IMR-90 (cell line): ENCODE results near the gene COPS4. TPM values are rescaled to one million over a fixed set of nuclear protein-coding genes. Genes with fewer than 3 reads are reported as not detected.
A peak's percentile ranks its signal among the peaks of the same experiment; 100 is the strongest.

ENCODE experiments used
- ATAC-seq: fragments of 200-7000 bp; cut with Tn5 transposase; 2 replicates; pipeline ENCODE4 v1.9.1; 2020; ENCODE audit warnings: low read depth, mild to moderate bottlenecking, moderate library complexity
- BruUV-seq: library from RNA; stranded (reverse); fragments of 400-500 nt; replicated peaks from 2 replicates; lab custom pipeline; 2021; lab: Mats Ljungman, UMichigan
- CTCF ChIA-PET: fragments of 300-600 bp; formaldehyde crosslinking; extraction: SDS; loops from one replicate; lab custom pipeline; 2021; ENCODE audit warnings: antibody characterized with exemption; lab: Yijun Ruan, JAX
- POLR2A ChIA-PET: fragments of 300-600 bp; sonication (Branson Sonifier 250); formaldehyde crosslinking; loops from one replicate; lab custom pipeline; 2022; ENCODE audit warnings: antibody characterized with exemption; ENCODE audit not compliant: unreplicated experiment; lab: Charles Lee
- DNase-seq: peaks from one replicate; pipeline ENCODE4 v3.0.0; 2013
- H2AFZ ChIP-seq: replicated peaks from 2 replicates; pipeline ENCODE3; 2013; ENCODE audit warnings: low read length, mild to moderate bottlenecking; ENCODE audit not compliant: poor library complexity
- H2AK5ac ChIP-seq: 2 replicates; pipeline ENCODE4 v1.6.1; 2013; ENCODE audit warnings: low read depth, low read length, inconsistent platforms
- H2AK9ac ChIP-seq: replicated peaks from 2 replicates; pipeline ENCODE3; 2013; ENCODE audit warnings: mild to moderate bottlenecking, low read depth, low read length, moderate library complexity; ENCODE audit not compliant: poor library complexity
- H2BK120ac ChIP-seq: 2 replicates; pipeline ENCODE4 v1.6.1; 2013; ENCODE audit warnings: low read depth, low read length, inconsistent platforms
- H2BK15ac ChIP-seq: 3 replicates; pipeline ENCODE4 v1.6.1; 2013; ENCODE audit warnings: low read depth, low read length, inconsistent platforms
- H2BK20ac ChIP-seq: 2 replicates; pipeline ENCODE4 v1.6.1; 2013; ENCODE audit warnings: low read depth, mild to moderate bottlenecking, inconsistent platforms, low read length, moderate library complexity
- H2BK5ac ChIP-seq: 2 replicates; pipeline ENCODE4 v1.6.1; 2013; ENCODE audit warnings: mild to moderate bottlenecking, low read depth, low read length, inconsistent platforms; ENCODE audit not compliant: poor library complexity, severe bottlenecking
- H3K14ac ChIP-seq: replicated peaks from 2 replicates; pipeline ENCODE4 v1.6.1; 2013; ENCODE audit warnings: low read depth, low read length, inconsistent platforms
- H3K18ac ChIP-seq: 2 replicates; pipeline ENCODE4 v1.6.1; 2013; ENCODE audit warnings: low read depth, low read length, control low read depth
- H3K23ac ChIP-seq: 2 replicates; pipeline ENCODE4 v1.6.1; 2013; ENCODE audit warnings: low read depth, low read length, inconsistent platforms
- H3K27ac ChIP-seq: 2 replicates; pipeline ENCODE4 v1.5.1; 2013; ENCODE audit warnings: mild to moderate bottlenecking, control low read depth, low read length; ENCODE audit not compliant: insufficient read depth
- H3K27me3 ChIP-seq: 2 replicates; pipeline ENCODE4 v1.6.1; 2013; ENCODE audit warnings: low read length; ENCODE audit not compliant: control insufficient read depth, insufficient read depth
- H3K36me3 ChIP-seq: 2 replicates; pipeline ENCODE4 v1.6.1; 2013; ENCODE audit warnings: low read length, mixed read lengths; ENCODE audit not compliant: control insufficient read depth, insufficient read depth
- H3K4ac ChIP-seq: 2 replicates; pipeline ENCODE4 v1.6.1; 2013; ENCODE audit warnings: low read depth, low read length, inconsistent platforms
- H3K4me1 ChIP-seq: 2 replicates; pipeline ENCODE4 v1.6.1; 2013; ENCODE audit warnings: low read length, mixed read lengths; ENCODE audit not compliant: control insufficient read depth, insufficient read depth
- H3K4me2 ChIP-seq: 2 replicates; pipeline ENCODE4 v1.6.1; 2013; ENCODE audit warnings: low read depth, mild to moderate bottlenecking, control low read depth, low read length, moderate library complexity
- H3K4me3 ChIP-seq: 2 replicates; pipeline ENCODE4 v1.5.1; 2013; ENCODE audit warnings: low read depth, mild to moderate bottlenecking, control low read depth, low read length, moderate library complexity; ENCODE audit not compliant: insufficient read depth
- H3K56ac ChIP-seq: 2 replicates; pipeline ENCODE4 v1.6.1; 2013; ENCODE audit warnings: low read length, inconsistent platforms; ENCODE audit not compliant: insufficient read depth; ENCODE audit errors: extremely low read depth
- H3K79me1 ChIP-seq, 2 experiments: 2 replicates each; pipeline ENCODE4 v1.6.1; 2013; ENCODE audit warnings: low read length in 2 of 2, inconsistent platforms in 1 of 2, low read depth in 1 of 2
- H3K9ac ChIP-seq: 2 replicates; pipeline ENCODE4 v1.6.1; 2013; ENCODE audit warnings: low read depth, low read length, control low read depth
- H3K9me1 ChIP-seq: 2 replicates; pipeline ENCODE4 v1.6.1; 2013; ENCODE audit warnings: low read length, inconsistent platforms; ENCODE audit not compliant: insufficient read depth
- H3K9me3 ChIP-seq: 2 replicates; pipeline ENCODE4 v1.6.1; 2013; ENCODE audit warnings: low read length; ENCODE audit not compliant: control insufficient read depth, insufficient read depth
- H4K20me1 ChIP-seq: 2 replicates; pipeline ENCODE4 v1.6.1; 2013; ENCODE audit warnings: low read length, inconsistent platforms; ENCODE audit not compliant: insufficient read depth
- H4K5ac ChIP-seq: 2 replicates; pipeline ENCODE4 v1.6.1; 2013; ENCODE audit warnings: mild to moderate bottlenecking, low read depth, low read length, control low read depth
- H4K8ac ChIP-seq, 2 experiments: 2 replicates each; pipeline ENCODE4 v1.6.1; 2013; ENCODE audit warnings: low read depth in 2 of 2, low read length in 2 of 2, control low read depth in 1 of 2, inconsistent platforms in 1 of 2
- H4K91ac ChIP-seq: 2 replicates; pipeline ENCODE4 v1.6.1; 2013; ENCODE audit warnings: low read depth, low read length, inconsistent platforms; ENCODE audit not compliant: insufficient read depth
- MAZ ChIP-seq: IDR thresholded peaks from 2 replicates; pipeline ENCODE4 v1.6.1; 2012; ENCODE audit warnings: low read depth, mild to moderate bottlenecking, low read length, improper control_type of control experiment, moderate library complexity, borderline replicate concordance
- MXI1 ChIP-seq: IDR thresholded peaks from 2 replicates; pipeline ENCODE4 v1.6.1; 2012; ENCODE audit warnings: low read depth, mild to moderate bottlenecking, low read length, moderate library complexity, borderline replicate concordance
- RCOR1 ChIP-seq: IDR thresholded peaks from 2 replicates; pipeline ENCODE4 v1.6.1; 2012; ENCODE audit warnings: mild to moderate bottlenecking, low read length, improper control_type of control experiment; ENCODE audit not compliant: insufficient replicate concordance
- RFX5 ChIP-seq: IDR thresholded peaks from 2 replicates; pipeline ENCODE4 v1.8.0; 2012; ENCODE audit warnings: low read depth, mild to moderate bottlenecking, low read length, moderate library complexity
- WGBS, 2 experiments: methylation state at CpG; one replicate each; pipeline versions ENCODE4 v1.1.5 to v1.1.7; 2013; ENCODE audit warnings: missing lambda C conversion rate in 2 of 2; ENCODE audit not compliant: insufficient read length in 1 of 2; ENCODE audit errors: extremely low coverage in 2 of 2; 5-methylcytosine and 5-hydroxymethylcytosine counted together
- dilution Hi-C: fragments of 300-500 bp; cut with HindIII; formaldehyde crosslinking; loops from one replicate; pipeline ENCODE4 v1.14.3; 2018; ENCODE audit warnings: low sequenced_read_pairs; ENCODE audit not compliant: unreplicated experiment
- in situ Hi-C: fragments of 300-500 bp; cut with MboI; formaldehyde crosslinking; loops from 3 replicates; pipeline ENCODE4 v1.14.3; 2019; ENCODE audit warnings: low sequenced_read_pairs, inconsistent platforms, mixed read lengths
- intact Hi-C: fragments of 100-400 bp; cut with micrococcal nuclease; formaldehyde crosslinking; loops from 2 replicates; pipeline ENCODE4 v1.10.0; 2022
- polyA plus RNA-seq, 3 experiments: library from polyadenylated mRNA; depleted of rRNA; stranded (reverse); fragments of >200 nt; gene quantifications; 2 replicates each; pipeline ENCODE4 v1.2.3, GENCODE V29; 2012; ENCODE audit warnings: low replicate concordance in 1 of 3
- total RNA-seq: library from RNA; depleted of rRNA; stranded (reverse); fragments of >200 nt; gene quantifications from 2 replicates; pipeline ENCODE4 v1.2.3, GENCODE V29; 2012
- TF ChIP-seq, protein P1 (sequence below): fragments of 150-350 bp; IDR thresholded peaks from 2 replicates; pipeline ENCODE4 v1.6.1; 2017; ENCODE audit warnings: mild to moderate bottlenecking, antibody characterized with exemption, low read length, low read depth

COPS4 gene
- total and polyA plus RNA-seq, 2 of the 4 experiments (the other 2 are of a cell fraction): 40.1 to 115 TPM

DNA sequence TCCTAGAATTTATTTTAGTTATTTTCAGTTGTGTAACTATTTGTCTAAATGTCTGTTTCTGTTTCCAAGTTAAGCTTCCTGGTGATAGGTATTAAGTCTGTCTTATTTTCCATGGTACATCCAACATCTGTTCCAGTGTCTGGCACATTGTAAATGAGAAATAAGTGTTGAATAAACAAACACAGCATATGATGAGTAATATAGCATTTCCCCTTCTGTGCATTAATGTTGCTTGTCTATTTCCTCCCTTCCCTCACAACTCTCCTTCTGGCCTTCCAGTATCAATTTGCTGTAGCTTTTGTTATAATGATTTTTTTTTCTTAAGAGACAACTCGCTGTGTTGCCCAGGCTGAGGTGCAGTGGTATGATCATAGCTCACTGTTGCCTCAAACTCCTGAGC lies 36.1 kb downstream of the COPS4 start:
- peak overlapping the region; percentile 41; the same call in 1 of the 2 replicates for H3K27ac ChIP-seq
- CTCF ChIA-PET: interaction anchor here (0.7 to 1.4 kb wide), 5 partner anchors 39 to 210 kb away, joined by 3 to 6 read pairs (median 5); no protein-coding TSS in a partner anchor

More for the DNA sequence above, 36.1 kb downstream of the COPS4 start:
- in situ Hi-C loops (loop anchor here (10.0 kb wide), 1 partner anchor 214 kb away; the partner anchor contains the start of gene COQ2), intact Hi-C loops (no loop called here), dilution Hi-C loops (no loop called here)
- Histone ChIP-seq H3K36me3 (peaks cover 13% of the 10 kb centered on the region), H3K18ac (no peak overlapping the region), H3K27me3 (no peaks in the 10 kb centered on the region), H3K4me1 (peaks cover 4% of the 10 kb centered on the region), H2BK20ac (no peak overlapping the region; the same call in 1 of the 2 replicates), H2AK9ac (no peak overlapping the region), H3K4me3 (no peak overlapping the region), H2AFZ (no peak overlapping the region), H4K5ac (no peak overlapping the region), H2BK15ac (no peak overlapping the region), H3K9me3 (no peaks in the 10 kb centered on the region), H3K4ac (no peak overlapping the region; the same call in 1 of the 2 replicates), H3K79me1 (0 out of 4 replicates have a peak, but pooled peaks cover 0 to 2% of the 10 kb centered on the region in 2 experiments), H2BK120ac (no peak overlapping the region), H4K91ac (no peak overlapping the region), H3K23ac (0 out of 2 replicates have a peak overlapping the region, but pooled peaks have one; percentile 59), H3K9me1 (peaks cover 7% of the 10 kb centered on the region; the same call in 1 of the 2 replicates), H4K8ac (peak overlapping the region in 1 of 2 experiments; percentile 26; a peak in 1 of 4 replicates), H4K20me1 (no peaks in the 10 kb centered on the region), H3K14ac (0 out of 2 replicates have a peak overlapping the region, but pooled peaks have one; percentile 15), H3K56ac (no peak overlapping the region), H3K9ac (no peak overlapping the region), H2AK5ac (peak overlapping the region; percentile 27; the same call in 1 of the 2 replicates), H2BK5ac (no peak overlapping the region), H3K4me2 (no peak overlapping the region)
- no TSS peak for BruUV-seq
- POLR2A ChIA-PET: interaction anchor here (0.5 kb wide), 1 partner anchor 215 kb away, joined by 3 read pairs; no protein-coding TSS in a partner anchor
- DNase-seq (peak; percentile 43), ATAC-seq (no peak)
- TF ChIP-seq MXI1 (no peak), RFX5 (no peak), MAZ (no peak), RCOR1 (no peak)
- TF ChIP-seq, protein P1, sequence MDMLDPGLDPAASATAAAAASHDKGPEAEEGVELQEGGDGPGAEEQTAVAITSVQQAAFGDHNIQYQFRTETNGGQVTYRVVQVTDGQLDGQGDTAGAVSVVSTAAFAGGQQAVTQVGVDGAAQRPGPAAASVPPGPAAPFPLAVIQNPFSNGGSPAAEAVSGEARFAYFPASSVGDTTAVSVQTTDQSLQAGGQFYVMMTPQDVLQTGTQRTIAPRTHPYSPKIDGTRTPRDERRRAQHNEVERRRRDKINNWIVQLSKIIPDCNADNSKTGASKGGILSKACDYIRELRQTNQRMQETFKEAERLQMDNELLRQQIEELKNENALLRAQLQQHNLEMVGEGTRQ: no peak
- 100% methylated on average over 1 of the region's 1 CpG; no CpG with 5 or more reads in 1 of the 2 experiments for WGBS, 2 experiments
